SU-DHL-6 (cell line): ENCODE measurements around the gene TBC1D20.

Experiments
- H2AFZ ChIP-seq: fragments of 200-600 bp; sonication (generic); 2 replicates; pipeline ENCODE4 v1.6.1; 2014; ENCODE audit warnings: low read depth, mild to moderate bottlenecking, moderate library complexity, mixed read lengths, antibody characterized with exemption, low read length; ENCODE audit not compliant: severe bottlenecking
- H3F3A ChIP-seq: fragments of 200-600 bp; shearing (Covaris generic); 2 replicates; pipeline ENCODE4 v1.6.0; 2016; ENCODE audit warnings: antibody characterized with exemption, mild to moderate bottlenecking; ENCODE audit not compliant: insufficient read depth
- H3K27ac ChIP-seq: fragments of 200-600 bp; sonication (generic); 2 replicates; pipeline ENCODE4 v1.5.1; 2016; ENCODE audit warnings: low read depth, mild to moderate bottlenecking, low read length, moderate library complexity, mixed read lengths
- H3K27me3 ChIP-seq: fragments of 200-600 bp; sonication (generic), shearing (Covaris generic); 2 replicates; pipeline ENCODE4 v1.6.0; 2014; ENCODE audit warnings: mild to moderate bottlenecking, low read length
- H3K36me3 ChIP-seq: fragments of 200-600 bp; sonication (generic); 2 replicates; pipeline ENCODE4 v1.6.1; 2014; ENCODE audit warnings: mild to moderate bottlenecking, low read length, mixed read lengths
- H3K4me2 ChIP-seq: fragments of 300-600, 200-600 bp; shearing (Covaris generic), sonication (generic); 2 replicates; pipeline ENCODE4 v1.6.0; 2014; ENCODE audit warnings: low read length, low read depth, mild to moderate bottlenecking; ENCODE audit not compliant: poor library complexity, severe bottlenecking
- H3K4me3 ChIP-seq: fragments of 200-600 bp; sonication (generic); 2 replicates; pipeline ENCODE4 v1.5.1; 2014; ENCODE audit warnings: antibody characterized with exemption, low read length, mild to moderate bottlenecking, mixed read lengths; ENCODE audit not compliant: insufficient read depth, poor library complexity, severe bottlenecking
- H3K79me2 ChIP-seq: fragments of 200-600 bp; sonication (generic); 2 replicates; pipeline ENCODE4 v1.6.1; 2014; ENCODE audit warnings: mild to moderate bottlenecking, low read length, moderate library complexity; ENCODE audit not compliant: insufficient read depth
- H3K9ac ChIP-seq: fragments of 200-600 bp; sonication (generic); 2 replicates; pipeline ENCODE4 v1.7.0; 2014; ENCODE audit warnings: mild to moderate bottlenecking, low read length
- H3K9me2 ChIP-seq: fragments of 200-600 bp; sonication (generic); replicated peaks from 2 replicates; pipeline ENCODE4 v1.6.1; 2014; ENCODE audit warnings: low read length; ENCODE audit not compliant: insufficient read depth
- H3K9me3 ChIP-seq: fragments of 200-600 bp; sonication (generic); 2 replicates; pipeline ENCODE4 v1.6.1; 2014; ENCODE audit warnings: low read length, mixed read lengths; ENCODE audit not compliant: insufficient read depth
- H4K20me1 ChIP-seq: fragments of 200-600 bp; sonication (generic); 2 replicates; pipeline ENCODE4 v1.6.1; 2014; ENCODE audit warnings: low read depth, mild to moderate bottlenecking, antibody characterized with exemption, low read length, moderate library complexity, mixed read lengths
- CTCF ChIP-seq: fragments of 200-600 bp; sonication (generic); IDR thresholded peaks from one replicate; pipeline ENCODE4 v1.5.1; 2017; ENCODE audit warnings: antibody characterized with exemption, mild to moderate bottlenecking, low read length, moderate library complexity; ENCODE audit not compliant: insufficient read depth, poor library complexity, severe bottlenecking
- EZH2phosphoT487 ChIP-seq: fragments of 200-600 bp; sonication (generic), shearing (Covaris generic); conservative IDR thresholded peaks from 2 replicates; pipeline ENCODE4 v1.6.1; 2018; ENCODE audit warnings: mild to moderate bottlenecking, antibody characterized with exemption, low read length, moderate library complexity, mixed read lengths

TBC1D20 gene

GRCh38 chr20:406200-407132, 55.9 kb downstream of the TBC1D20 start:
- no peaks in the 10 kb centered on the region; the same call in 1 of the 2 replicates for H3K79me2 ChIP-seq
- H3K36me3 ChIP-seq, result peaks cover 5% of the 10 kb centered on the region
- H3K9me2 ChIP-seq, result no peaks in the 10 kb centered on the region
- H3K27ac ChIP-seq, result no peak overlapping the region
- H3K9me3 ChIP-seq, result no peaks in the 10 kb centered on the region
- no peak for TF ChIP-seq CTCF
- no peak for TF ChIP-seq EZH2phosphoT487
- no peak overlapping the region for H3K4me3 ChIP-seq
- H3K4me2 ChIP-seq, result peak overlapping the region; percentile 66
- peak overlapping the region; percentile 92 for H2AFZ ChIP-seq
- no peaks in the 10 kb centered on the region for H3K27me3 ChIP-seq
- H4K20me1 ChIP-seq, result no peaks in the 10 kb centered on the region
- 0 out of 2 replicates have a peak, but pooled peaks cover 5% of the 10 kb centered on the region for H3F3A ChIP-seq
- H3K9ac ChIP-seq, result no peak overlapping the region

GRCh38 chr20:404088-404487, 58.2 kb downstream of the TBC1D20 start:
- H3K36me3 ChIP-seq, result no peaks in the 10 kb centered on the region
- H2AFZ ChIP-seq, result no peak overlapping the region
- no peaks in the 10 kb centered on the region for H3F3A ChIP-seq
- H3K9ac ChIP-seq, result no peak overlapping the region
- no peak overlapping the region for H3K4me2 ChIP-seq
- H3K9me3 ChIP-seq, result no peaks in the 10 kb centered on the region
- H3K79me2 ChIP-seq, result no peaks in the 10 kb centered on the region; the same call in 1 of the 2 replicates
- no peak overlapping the region for H3K4me3 ChIP-seq
- no peaks in the 10 kb centered on the region for H4K20me1 ChIP-seq
- TF ChIP-seq CTCF (no peak), EZH2phosphoT487 (no peak)
- no peak overlapping the region for H3K27ac ChIP-seq
- H3K27me3 ChIP-seq, result no peaks in the 10 kb centered on the region
- no peaks in the 10 kb centered on the region for H3K9me2 ChIP-seq

- Histone ChIP-seq H3K79me2 (no peaks in the 10 kb centered on the region), H4K20me1 (no peaks in the 10 kb centered on the region), H3K27ac (no peak overlapping the region), H3F3A (no peaks in the 10 kb centered on the region), H3K27me3 (no peaks in the 10 kb centered on the region), H3K9me3 (no peaks in the 10 kb centered on the region), H2AFZ (no peak overlapping the region), H3K9me2 (no peaks in the 10 kb centered on the region), H3K4me2 (no peak overlapping the region), H3K4me3 (no peak overlapping the region), H3K36me3 (no peaks in the 10 kb centered on the region), H3K9ac (no peak overlapping the region)
- no peak for TF ChIP-seq EZH2phosphoT487
- no peak for TF ChIP-seq CTCF
Observed at GRCh38 chr20:403582-403957, 58.8 kb downstream of the TBC1D20 start.
